Measurements from ENCODE around the gene TRAF3.

Gene TRAF3

DNA sequence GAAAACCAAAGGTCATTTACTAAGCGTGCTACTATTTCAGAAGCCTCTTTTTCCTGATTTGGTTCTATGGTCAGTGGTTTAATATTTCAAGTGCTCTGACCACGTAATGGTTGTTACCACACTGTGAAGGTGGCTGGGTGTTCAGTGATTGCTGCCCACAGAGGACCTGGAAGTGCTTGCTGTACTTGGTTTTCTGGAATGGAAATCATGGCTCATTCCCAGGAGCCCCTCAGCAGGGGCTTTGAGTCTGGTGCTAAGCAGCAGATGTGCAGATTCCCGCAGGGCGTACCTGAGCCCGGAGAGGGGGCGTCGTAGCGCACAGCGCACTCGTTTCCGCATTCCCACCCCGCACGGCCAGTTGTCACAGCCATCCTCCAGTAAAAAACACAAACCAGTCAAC is 50.5 kb downstream of the TRAF3 start:
- no peak for DNase-seq (ENCODE audit: extremely low read depth, low read depth)
- TF ChIP-seq, protein P1, sequence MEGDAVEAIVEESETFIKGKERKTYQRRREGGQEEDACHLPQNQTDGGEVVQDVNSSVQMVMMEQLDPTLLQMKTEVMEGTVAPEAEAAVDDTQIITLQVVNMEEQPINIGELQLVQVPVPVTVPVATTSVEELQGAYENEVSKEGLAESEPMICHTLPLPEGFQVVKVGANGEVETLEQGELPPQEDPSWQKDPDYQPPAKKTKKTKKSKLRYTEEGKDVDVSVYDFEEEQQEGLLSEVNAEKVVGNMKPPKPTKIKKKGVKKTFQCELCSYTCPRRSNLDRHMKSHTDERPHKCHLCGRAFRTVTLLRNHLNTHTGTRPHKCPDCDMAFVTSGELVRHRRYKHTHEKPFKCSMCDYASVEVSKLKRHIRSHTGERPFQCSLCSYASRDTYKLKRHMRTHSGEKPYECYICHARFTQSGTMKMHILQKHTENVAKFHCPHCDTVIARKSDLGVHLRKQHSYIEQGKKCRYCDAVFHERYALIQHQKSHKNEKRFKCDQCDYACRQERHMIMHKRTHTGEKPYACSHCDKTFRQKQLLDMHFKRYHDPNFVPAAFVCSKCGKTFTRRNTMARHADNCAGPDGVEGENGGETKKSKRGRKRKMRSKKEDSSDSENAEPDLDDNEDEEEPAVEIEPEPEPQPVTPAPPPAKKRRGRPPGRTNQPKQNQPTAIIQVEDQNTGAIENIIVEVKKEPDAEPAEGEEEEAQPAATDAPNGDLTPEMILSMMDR (IDR thresholded peaks at IDR 0.05; ENCODE audit: low read depth, low read length), result no peak

DNA sequence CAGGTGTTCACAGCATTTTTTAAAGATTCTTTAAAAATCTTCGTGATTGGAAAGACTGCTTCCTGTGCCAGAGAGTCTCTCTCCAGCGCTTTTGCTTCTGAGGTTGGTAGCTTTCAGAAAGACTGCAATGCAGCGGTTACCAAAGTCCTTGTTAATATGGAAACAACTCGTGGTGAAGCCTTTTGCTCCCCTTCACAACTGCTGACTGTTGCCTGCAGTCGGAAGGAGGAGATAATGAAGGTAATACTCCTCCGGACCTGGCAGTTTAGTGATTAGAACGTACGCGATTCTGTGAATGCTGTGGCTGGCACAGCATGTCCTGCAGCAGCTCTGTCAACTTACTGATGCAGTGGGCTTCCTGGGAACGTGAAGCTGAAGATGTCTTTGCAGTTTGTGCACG is 50.9 kb downstream of the TRAF3 start:
- TF ChIP-seq, protein P1 (IDR thresholded peaks at IDR 0.05; ENCODE audit: low read depth, low read length), result no peak
- DNase-seq (ENCODE audit: extremely low read depth, low read depth), result no peak

DNA sequence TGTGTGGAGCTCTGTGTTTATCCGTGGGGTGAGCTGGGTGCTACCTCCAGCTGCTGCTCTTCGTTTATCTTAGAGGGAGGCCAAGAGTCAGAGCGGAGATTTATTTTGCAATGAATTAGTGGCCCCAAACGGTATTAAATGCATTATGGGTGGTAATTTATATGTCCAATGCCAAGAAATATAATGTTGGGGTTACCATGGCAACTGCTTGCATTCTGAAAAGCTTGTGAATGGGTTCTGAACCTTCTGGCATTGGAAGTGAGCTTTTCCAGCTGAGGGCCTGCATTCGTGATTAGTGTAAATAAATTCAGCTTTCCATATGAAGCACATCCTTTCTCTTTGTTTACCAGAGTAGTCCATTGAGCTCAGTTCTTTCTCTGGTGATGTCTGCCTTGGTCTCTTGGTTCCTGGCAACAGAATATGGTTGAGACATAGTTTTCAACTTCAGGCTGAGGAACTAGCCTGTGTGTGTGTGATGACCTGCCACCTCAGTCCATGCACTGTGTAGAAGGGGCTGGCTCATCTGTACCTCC is 51.8 kb downstream of the TRAF3 start:
- no peak for DNase-seq (ENCODE audit: extremely low read depth, low read depth)
- TF ChIP-seq, protein P1 (IDR thresholded peaks at IDR 0.05; ENCODE audit: low read depth, low read length), result no peak

DNA sequence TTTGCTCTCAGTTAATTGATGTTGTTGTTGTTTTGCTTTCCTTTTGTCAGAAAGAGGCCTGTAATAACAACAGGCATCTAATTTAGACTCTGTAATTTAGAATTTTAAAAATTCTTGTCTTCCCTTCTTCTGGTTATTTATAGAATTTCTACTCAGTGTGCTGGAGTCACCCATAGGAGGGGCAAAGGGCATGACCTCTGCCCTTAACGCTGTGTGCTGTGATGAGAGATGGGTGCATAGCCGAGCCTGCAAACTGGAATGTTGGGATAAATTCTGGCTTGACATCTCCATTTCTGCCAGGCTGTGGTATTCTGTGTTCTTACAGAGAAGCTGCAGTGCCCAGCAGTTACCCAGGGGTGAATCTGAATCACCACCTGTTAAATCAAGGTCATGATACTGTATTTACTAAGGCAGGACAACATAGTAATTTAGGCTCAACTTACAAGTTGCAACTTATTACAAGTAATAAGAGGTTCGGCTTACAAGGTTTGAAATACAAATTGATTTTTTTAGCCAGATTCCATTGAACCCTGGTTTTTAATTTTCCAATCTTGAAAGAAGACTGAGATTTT is 53.3 kb downstream of the TRAF3 start:
- DNase-seq (ENCODE audit: extremely low read depth, low read depth), result no peak
- TF ChIP-seq, protein P1 (IDR thresholded peaks at IDR 0.05; ENCODE audit: low read depth, low read length), result no peak

DNA sequence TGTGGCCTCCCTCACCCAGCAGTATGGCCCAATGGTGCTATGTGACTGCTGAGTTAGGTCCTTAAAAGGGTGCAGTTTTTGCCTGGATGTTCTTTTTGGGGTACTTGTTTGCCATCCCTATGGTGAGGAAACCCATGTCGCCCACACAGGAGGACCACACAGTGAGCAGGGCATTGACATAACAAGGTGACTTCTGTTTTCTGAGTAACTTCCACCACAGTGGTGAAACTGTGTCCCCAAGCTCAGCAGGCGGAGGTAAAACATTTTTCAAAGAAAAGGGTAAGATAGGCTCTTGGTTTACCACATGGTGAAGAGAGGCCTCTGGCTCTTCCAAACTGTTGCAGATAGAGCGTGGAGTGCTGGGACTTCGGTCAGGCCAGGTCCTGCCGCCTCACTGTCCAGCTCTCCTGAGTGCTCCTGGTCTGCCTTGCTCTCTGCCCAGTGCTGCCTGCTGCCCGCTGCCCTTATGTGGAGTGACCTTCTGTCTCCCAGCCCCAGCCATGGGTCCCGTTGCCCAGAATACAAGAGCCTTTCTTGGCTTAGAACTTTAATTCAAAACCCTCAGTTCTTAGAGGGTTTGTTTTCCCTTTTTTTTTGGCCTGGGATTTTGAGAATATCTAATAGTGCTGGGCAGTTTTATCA is 54.0 kb downstream of the TRAF3 start:
- DNase-seq (ENCODE audit: extremely low read depth, low read depth), result no peak
- TF ChIP-seq, protein P1 (IDR thresholded peaks at IDR 0.05; ENCODE audit: low read depth, low read length), result no peak

DNA sequence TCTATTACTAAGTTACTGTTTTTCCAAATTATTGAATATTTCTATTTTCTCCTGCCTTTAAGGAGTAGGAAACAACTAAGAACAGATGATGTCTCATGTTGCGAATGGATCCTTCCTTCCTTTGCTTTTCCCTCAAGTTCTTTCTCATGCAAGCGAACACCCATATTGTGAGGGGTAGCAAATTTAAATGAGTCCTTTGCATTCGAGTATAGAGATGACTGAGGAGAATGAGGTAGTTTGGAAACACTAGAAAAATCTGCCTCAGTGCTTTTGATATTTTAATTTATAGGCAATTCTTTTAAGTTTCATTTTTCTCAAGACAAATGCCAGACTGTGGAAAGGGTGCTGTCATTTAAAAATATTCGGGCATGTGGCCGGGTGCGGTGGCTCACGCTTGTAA is 56.1 kb downstream of the TRAF3 start:
- TF ChIP-seq, protein P1 (IDR thresholded peaks at IDR 0.05; ENCODE audit: low read depth, low read length), result no peak
- no peak for DNase-seq (ENCODE audit: extremely low read depth, low read depth)

DNA sequence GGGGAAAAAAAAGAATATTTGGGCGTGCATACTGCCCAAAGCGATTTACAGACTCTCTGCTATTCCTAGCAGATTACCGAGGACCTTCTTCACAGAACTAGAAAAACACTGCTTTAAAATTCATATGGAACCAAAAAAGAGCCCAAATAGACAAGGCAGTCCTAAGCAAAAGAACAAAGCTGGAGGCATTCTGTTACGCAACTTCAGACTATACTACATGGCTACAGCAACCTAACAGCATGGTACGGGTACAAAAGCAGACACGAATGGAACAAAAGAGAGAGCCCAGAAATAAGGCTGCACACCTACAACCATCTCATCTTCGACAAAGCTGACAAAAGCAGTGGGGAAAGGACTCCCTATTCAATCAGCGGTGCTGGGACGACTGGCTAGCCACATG is 56.7 kb downstream of the TRAF3 start:
- DNase-seq (ENCODE audit: extremely low read depth, low read depth), result no peak
- TF ChIP-seq, protein P1 (IDR thresholded peaks at IDR 0.05; ENCODE audit: low read depth, low read length), result no peak
